Non-pigmented ciliary epithelial cell (primary cell): ENCODE measurements around the gene YWHAG.
"Not testable (repeated sequence)": the region's sequence is repeated elsewhere in the genome, so short reads cannot be mapped to it uniquely, and the experiment has no call there.

Experiments used
- DNase-seq: peaks from one replicate; pipeline ENCODE4 v3.0.0-alpha.2; 2010; ENCODE audit warnings: low read depth

YWHAG gene

GRCh38 chr7:76318488-76319353, 40.1 kb downstream of the YWHAG start:
- no peak for DNase-seq

GRCh38 chr7:76317782-76318487, 40.9 kb downstream of the YWHAG start:
- no peak for DNase-seq

- DNase-seq = no peak
Measured at GRCh38 chr7:76316984-76317781, 41.6 kb downstream of the YWHAG start.

GRCh38 chr7:76315364-76315763, 43.4 kb downstream of the YWHAG start:
- DNase-seq = no peak

GRCh38 chr7:76314740-76315139, 44.1 kb downstream of the YWHAG start:
- DNase-seq = not testable (repeated sequence)

- no peak for DNase-seq
Measured at GRCh38 chr7:76314042-76314721, 44.6 kb downstream of the YWHAG start.

GRCh38 chr7:76311838-76312237, 47.0 kb downstream of the YWHAG start:
- not testable (repeated sequence) for DNase-seq

- DNase-seq = no peak
Measured at GRCh38 chr7:76310102-76310957, 48.5 kb downstream of the YWHAG start.

GRCh38 chr7:76309341-76310101, 49.3 kb downstream of the YWHAG start:
- not testable (repeated sequence) for DNase-seq

- not testable (repeated sequence) for DNase-seq
Measured at GRCh38 chr7:76308874-76309273, 49.9 kb downstream of the YWHAG start.

- DNase-seq = no peak
Measured at GRCh38 chr7:76304888-76305375, 53.9 kb downstream of the YWHAG start.

- DNase-seq = no peak
Measured at GRCh38 chr7:76303202-76304147, 55.3 kb downstream of the YWHAG start.

- no peak for DNase-seq
Measured at GRCh38 chr7:76302347-76303201, 56.2 kb downstream of the YWHAG start, which contains the start of gene HSPB1. Gene HSPB1, plus strand, starts transcription at chr7:76302673. Its CDS starts 40 bp downstream, at chr7:76302713.

- DNase-seq = no peak
Measured at GRCh38 chr7:76301000-76301399, 57.8 kb downstream of the YWHAG start.

- no peak for DNase-seq
Measured at GRCh38 chr7:76300166-76300731, 58.5 kb downstream of the YWHAG start.

GRCh38 chr7:76296743-76297740, 61.7 kb downstream of the YWHAG start:
- DNase-seq = peak; percentile 85
